Activated naive CD4-positive, alpha-beta T cell treated with anti-CD3 and anti-CD28 coated beads, Interleukin-2, amount 10 ng/mL, durations not matched to agents 7 days and 5 days (primary cell): Measurements from ENCODE around the gene GIPC3.

Experiments used
- CTCF ChIA-PET: fragments of 350-600 bp; sonication (Branson Sonifier 250); formaldehyde crosslinking; loops from one replicate; lab custom pipeline; 2021; ENCODE audit warnings: antibody characterized with exemption; lab: Charles Lee
- DNase-seq: peaks from one replicate; pipeline ENCODE4 v3.0.0-alpha.2; 2020
- H3K27ac Mint-ChIP-seq: one replicate; pipeline ENCODE4 v1.8.0; 2021; ENCODE audit warnings: mild to moderate bottlenecking, moderate library complexity, mixed read lengths
- H3K27me3 Mint-ChIP-seq: one replicate; pipeline ENCODE4 v1.8.0; 2021; ENCODE audit warnings: mild to moderate bottlenecking, mixed read lengths
- H3K36me3 Mint-ChIP-seq: one replicate; pipeline ENCODE4 v1.8.0; 2021; ENCODE audit warnings: mixed read lengths
- H3K4me1 Mint-ChIP-seq: one replicate; pipeline ENCODE4 v1.8.0; 2021; ENCODE audit warnings: mixed read lengths
- H3K4me3 Mint-ChIP-seq: one replicate; pipeline ENCODE4 v1.8.0; 2021; ENCODE audit warnings: mild to moderate bottlenecking, moderate library complexity, mixed read lengths
- H3K9me3 Mint-ChIP-seq: one replicate; pipeline ENCODE4 v1.8.0; 2021; ENCODE audit warnings: mixed read lengths

GIPC3 gene

GRCh38 chr19:3632739-3633558, 47.7 kb downstream of the GIPC3 start:
- Mint-ChIP-seq H3K27ac (no peak overlapping the region), H3K9me3 (no peaks in the 10 kb centered on the region), H3K4me1 (no peaks in the 10 kb centered on the region), H3K36me3 (no peaks in the 10 kb centered on the region), H3K4me3 (no peak overlapping the region), H3K27me3 (no peaks in the 10 kb centered on the region)
- CTCF ChIA-PET = interaction anchor here (0.8 kb wide), 1 partner anchor 16 kb away, joined by 3 read pairs; no protein-coding TSS in a partner anchor
- no peak for DNase-seq

DNA sequence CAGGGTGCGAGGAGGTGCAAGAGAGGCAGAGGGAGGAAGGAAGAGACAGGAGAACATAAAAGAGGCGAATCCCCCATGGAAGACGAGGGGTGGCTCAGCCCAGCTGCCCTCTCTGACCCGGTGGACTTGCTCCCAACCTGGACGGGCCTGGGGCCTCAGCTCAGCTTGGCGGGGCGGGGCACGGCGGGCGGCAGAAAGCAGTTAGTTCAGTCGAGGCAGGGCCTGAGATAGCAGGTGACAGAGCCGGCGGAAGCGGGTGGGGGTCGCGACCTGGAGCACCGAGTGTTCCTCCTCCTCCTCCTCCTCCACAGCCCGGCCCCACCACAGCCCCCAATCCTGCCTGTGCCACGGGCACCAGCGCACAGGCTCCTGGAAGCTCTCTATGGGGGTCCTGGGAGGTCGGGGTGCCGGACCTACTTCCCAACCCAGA, 48.3 kb downstream of the GIPC3 start:
- Mint-ChIP-seq H3K4me3 (no peak overlapping the region), H3K27me3 (no peaks in the 10 kb centered on the region), H3K36me3 (peaks cover 1% of the 10 kb centered on the region), H3K9me3 (no peaks in the 10 kb centered on the region), H3K4me1 (no peaks in the 10 kb centered on the region), H3K27ac (no peak overlapping the region)
- no peak for DNase-seq
- CTCF ChIA-PET = interaction anchor here (0.8 kb wide), 1 partner anchor 17 kb away, joined by 3 read pairs; no protein-coding TSS in a partner anchor

- no peak overlapping the region for H3K4me3 Mint-ChIP-seq
- H3K27me3 Mint-ChIP-seq = no peaks in the 10 kb centered on the region
- no peaks in the 10 kb centered on the region for H3K4me1 Mint-ChIP-seq
- CTCF ChIA-PET = no interaction called here
- peaks cover 3% of the 10 kb centered on the region for H3K36me3 Mint-ChIP-seq
- H3K9me3 Mint-ChIP-seq = no peaks in the 10 kb centered on the region
- no peak overlapping the region for H3K27ac Mint-ChIP-seq
- no peak for DNase-seq
These were observed 49.3 kb downstream of the GIPC3 start for GRCh38 chr19:3634496-3635045.

DNA sequence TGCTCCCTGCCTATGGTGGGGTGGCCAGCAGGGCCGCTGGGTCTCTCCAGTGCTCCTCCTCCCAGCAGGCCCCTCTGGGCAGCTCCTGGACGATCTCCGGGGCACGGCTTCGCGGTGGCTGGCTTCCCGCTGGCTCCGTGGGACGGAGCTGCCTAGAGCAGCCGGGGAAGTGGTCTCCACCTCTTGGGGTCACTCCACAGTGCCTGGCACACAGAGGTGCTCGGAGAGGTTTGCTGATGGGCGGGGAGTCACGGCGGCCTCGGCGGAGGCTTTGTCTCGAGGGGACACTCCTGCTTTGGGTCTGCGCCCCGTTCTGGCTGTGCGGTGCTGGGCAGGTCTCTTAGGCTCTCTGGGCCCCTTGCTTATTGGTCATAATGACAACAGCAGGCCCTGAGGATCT, 51.2 kb downstream of the GIPC3 start:
- DNase-seq = no peak
- peaks cover 6% of the 10 kb centered on the region for H3K36me3 Mint-ChIP-seq
- CTCF ChIA-PET = no interaction called here
- H3K9me3 Mint-ChIP-seq = no peaks in the 10 kb centered on the region
- H3K27me3 Mint-ChIP-seq = no peaks in the 10 kb centered on the region
- H3K4me1 Mint-ChIP-seq = no peaks in the 10 kb centered on the region
- no peak overlapping the region for H3K27ac Mint-ChIP-seq
- H3K4me3 Mint-ChIP-seq = no peak overlapping the region

DNA sequence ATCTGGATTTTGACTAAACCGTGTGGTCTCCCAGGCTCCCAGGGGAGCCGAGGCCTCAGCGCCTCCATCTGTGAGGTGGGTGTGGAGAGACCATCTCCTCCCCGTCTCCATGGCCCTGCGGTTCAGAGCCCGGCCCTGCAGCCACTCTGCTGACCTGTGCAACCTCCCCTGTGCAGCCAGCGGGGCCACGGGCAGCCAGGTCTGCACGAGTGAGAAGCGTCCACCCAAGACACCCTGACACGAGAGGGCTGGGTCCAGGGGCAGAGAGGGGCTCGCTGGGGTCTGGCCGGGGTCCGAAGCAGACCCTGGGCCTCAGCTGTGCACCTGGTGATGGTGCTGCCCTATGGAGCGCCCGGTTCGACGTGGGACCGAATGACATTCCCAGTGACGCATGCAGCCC, 51.7 kb downstream of the GIPC3 start:
- DNase-seq = no peak
- H3K27ac Mint-ChIP-seq = no peak overlapping the region
- no peak overlapping the region for H3K4me3 Mint-ChIP-seq
- H3K9me3 Mint-ChIP-seq = no peaks in the 10 kb centered on the region
- H3K27me3 Mint-ChIP-seq = no peaks in the 10 kb centered on the region
- H3K4me1 Mint-ChIP-seq = no peaks in the 10 kb centered on the region
- H3K36me3 Mint-ChIP-seq = peaks cover 6% of the 10 kb centered on the region
- CTCF ChIA-PET = no interaction called here

- Mint-ChIP-seq H3K36me3 (peaks cover 6% of the 10 kb centered on the region), H3K9me3 (no peaks in the 10 kb centered on the region), H3K4me1 (no peaks in the 10 kb centered on the region), H3K4me3 (no peak overlapping the region), H3K27me3 (no peaks in the 10 kb centered on the region), H3K27ac (no peak overlapping the region)
- DNase-seq = no peak
- CTCF ChIA-PET = no interaction called here
These were observed 52.3 kb downstream of the GIPC3 start for GRCh38 chr19:3637621-3638020.

DNA sequence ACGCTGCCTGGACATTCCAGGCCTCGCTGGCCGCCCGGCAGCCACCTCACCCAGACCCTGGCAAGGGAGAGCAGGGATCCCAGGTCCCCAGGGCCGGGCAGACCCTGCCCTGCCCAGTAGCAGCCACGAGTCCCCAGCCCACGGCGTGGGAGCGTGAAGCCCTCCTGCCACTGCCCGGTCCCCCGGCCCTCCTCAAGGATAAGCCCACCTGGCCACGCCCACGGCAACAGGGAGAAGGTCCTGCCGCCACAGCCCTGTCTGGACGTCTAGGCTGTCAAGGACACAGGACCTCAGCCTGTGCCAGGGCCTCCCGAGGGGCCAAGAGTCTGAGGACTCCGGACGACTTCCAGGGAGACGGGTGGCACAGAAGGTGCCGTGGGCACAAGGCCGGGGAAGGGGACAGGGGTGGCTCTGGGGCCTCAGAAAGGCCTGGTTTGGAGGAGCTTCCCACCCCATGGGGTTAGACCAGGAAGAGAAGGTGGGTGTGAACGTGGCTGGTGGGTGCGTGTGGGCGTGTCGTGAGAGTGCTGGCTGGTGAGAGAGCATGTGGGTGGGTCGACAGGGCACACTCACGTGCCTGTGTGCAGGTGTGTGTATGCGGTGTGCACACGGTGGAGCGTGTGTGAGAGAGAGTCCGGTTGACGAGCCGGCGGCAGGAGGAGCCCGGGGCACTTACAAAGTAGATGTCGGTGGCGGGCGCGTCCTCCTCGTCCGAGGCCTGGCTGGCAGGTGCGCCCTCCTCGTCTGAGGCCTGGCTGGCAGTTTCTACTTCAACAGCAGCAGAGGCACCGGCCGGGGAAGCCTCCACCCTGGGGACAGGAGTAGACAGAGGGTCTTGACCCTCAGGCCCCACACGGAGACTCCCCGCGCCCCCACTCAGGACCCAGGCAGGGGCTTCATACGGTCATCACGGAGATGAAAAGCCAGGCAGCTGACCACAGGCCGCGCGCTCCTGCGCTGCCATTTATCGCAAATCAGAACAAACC, 53.2 kb downstream of the GIPC3 start:
- no peak overlapping the region for H3K27ac Mint-ChIP-seq
- CTCF ChIA-PET = no interaction called here
- H3K4me3 Mint-ChIP-seq = no peak overlapping the region
- no peak for DNase-seq
- H3K4me1 Mint-ChIP-seq = no peaks in the 10 kb centered on the region
- H3K27me3 Mint-ChIP-seq = no peaks in the 10 kb centered on the region
- no peaks in the 10 kb centered on the region for H3K9me3 Mint-ChIP-seq
- H3K36me3 Mint-ChIP-seq = peaks cover 6% of the 10 kb centered on the region

DNA sequence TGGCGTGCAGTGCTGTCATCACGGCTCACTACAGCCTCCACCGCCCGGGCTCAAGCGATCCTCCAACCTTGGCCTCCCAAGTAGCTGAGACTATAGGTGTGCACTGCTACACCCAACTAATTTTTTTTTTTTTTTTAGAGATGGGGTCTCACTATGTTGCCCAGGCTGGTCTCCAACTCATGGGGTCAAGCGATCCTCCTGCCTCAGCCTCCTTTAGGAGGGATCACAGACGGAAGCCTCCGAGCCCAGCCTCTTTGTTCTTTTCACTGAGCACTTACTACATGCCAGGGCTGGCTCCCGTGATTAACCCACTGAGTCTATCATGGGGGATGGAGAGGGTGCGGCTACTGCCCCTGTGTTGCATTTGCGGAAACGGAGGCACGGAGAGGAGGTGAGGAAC, 54.2 kb downstream of the GIPC3 start:
- H3K4me3 Mint-ChIP-seq = no peak overlapping the region
- no peak for DNase-seq
- H3K4me1 Mint-ChIP-seq = no peaks in the 10 kb centered on the region
- H3K27ac Mint-ChIP-seq = no peak overlapping the region
- no peaks in the 10 kb centered on the region for H3K9me3 Mint-ChIP-seq
- no peaks in the 10 kb centered on the region for H3K27me3 Mint-ChIP-seq
- CTCF ChIA-PET = no interaction called here
- H3K36me3 Mint-ChIP-seq = peaks cover 6% of the 10 kb centered on the region

- Mint-ChIP-seq H3K36me3 (peaks cover 6% of the 10 kb centered on the region), H3K4me3 (no peak overlapping the region), H3K27me3 (no peaks in the 10 kb centered on the region), H3K27ac (no peak overlapping the region), H3K9me3 (no peaks in the 10 kb centered on the region), H3K4me1 (no peaks in the 10 kb centered on the region)
- no peak for DNase-seq
- CTCF ChIA-PET = no interaction called here
These were observed 56.4 kb downstream of the GIPC3 start for GRCh38 chr19:3641515-3642269.

DNA sequence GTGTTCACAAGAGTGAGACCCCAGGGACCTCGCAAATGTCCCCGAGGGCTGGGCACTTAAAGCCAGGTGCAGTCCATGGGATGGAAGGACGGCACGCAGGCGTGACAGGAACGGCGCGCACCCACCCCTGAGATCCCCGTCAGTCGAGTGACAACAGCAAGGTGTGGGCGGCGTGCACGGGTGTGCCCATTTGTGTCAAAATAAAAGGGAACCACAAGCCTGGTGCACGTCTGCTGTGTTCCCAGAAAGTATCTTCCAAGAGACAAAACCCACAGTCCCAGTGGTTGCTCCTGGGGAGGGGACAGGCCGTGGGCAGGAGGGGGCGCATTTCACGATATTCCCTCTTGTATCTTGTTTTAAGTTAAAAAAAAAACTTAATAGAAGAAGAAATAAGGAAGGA, 57.0 kb downstream of the GIPC3 start:
- no peaks in the 10 kb centered on the region for H3K4me1 Mint-ChIP-seq
- no peak overlapping the region for H3K27ac Mint-ChIP-seq
- CTCF ChIA-PET = no interaction called here
- H3K9me3 Mint-ChIP-seq = no peaks in the 10 kb centered on the region
- H3K36me3 Mint-ChIP-seq = peaks cover 6% of the 10 kb centered on the region
- H3K27me3 Mint-ChIP-seq = no peaks in the 10 kb centered on the region
- H3K4me3 Mint-ChIP-seq = no peak overlapping the region
- DNase-seq = no peak
